Smooth muscle cell (in vitro differentiated cells): ENCODE data around the gene HYLS1. TPM values are rescaled to one million over a fixed set of nuclear protein-coding genes. Genes with fewer than 3 reads are reported as not detected.

Experiments used
- DNase-seq: peaks from one replicate; lab custom pipeline; 2025; ENCODE audit not compliant: unreplicated experiment; lab: John Stamatoyannopoulos, UW
- H2AFZ ChIP-seq: fragments of 200-600 bp; sonication (generic); 2 replicates; pipeline ENCODE4 v1.6.0; 2016; ENCODE audit warnings: antibody characterized with exemption, low read depth, mild to moderate bottlenecking
- H3F3A ChIP-seq: fragments of 200-600 bp; sonication (generic); 2 replicates; pipeline ENCODE4 v1.6.0; 2017; ENCODE audit warnings: antibody characterized with exemption, low read depth
- H3K27ac ChIP-seq: fragments of 200-600 bp; sonication (generic); 2 replicates; pipeline ENCODE4 v1.5.1; 2016; ENCODE audit warnings: low read depth, mild to moderate bottlenecking
- H3K27me3 ChIP-seq: fragments of 200-600 bp; sonication (generic); 2 replicates; pipeline ENCODE4 v1.6.1; 2016; ENCODE audit warnings: low read depth, mild to moderate bottlenecking
- H3K36me3 ChIP-seq: fragments of 200-600 bp; sonication (generic); 2 replicates; pipeline ENCODE4 v1.5.1; 2016; ENCODE audit warnings: low read depth
- H3K4me1 ChIP-seq: fragments of 200-600 bp; sonication (generic); 2 replicates; pipeline ENCODE4 v1.5.1; 2016; ENCODE audit warnings: low read depth
- H3K4me2 ChIP-seq: fragments of 200-600 bp; sonication (generic); 2 replicates; pipeline ENCODE4 v1.6.0; 2016; ENCODE audit warnings: mild to moderate bottlenecking
- H3K4me3 ChIP-seq: fragments of 200-600 bp; sonication (generic); 2 replicates; pipeline ENCODE4 v1.5.1; 2016; ENCODE audit warnings: mild to moderate bottlenecking
- H3K79me2 ChIP-seq: fragments of 200-600 bp; sonication (generic); 2 replicates; pipeline ENCODE4 v1.6.0; 2016; ENCODE audit warnings: low read depth, mild to moderate bottlenecking
- H3K9ac ChIP-seq: fragments of 200-600 bp; sonication (generic); 2 replicates; pipeline ENCODE4 v1.6.0; 2016; ENCODE audit warnings: low read depth
- H3K9me3 ChIP-seq: fragments of 200-600 bp; sonication (generic); replicated peaks from 2 replicates; pipeline ENCODE4 v1.5.1; 2016; ENCODE audit warnings: low read depth
- H4K20me1 ChIP-seq: fragments of 200-600 bp; sonication (generic); 2 replicates; pipeline ENCODE4 v1.6.0; 2016; ENCODE audit warnings: low read depth
- WGBS: methylation state at CpG from one replicate; pipeline ENCODE4 v1.1.7; 2016; ENCODE audit warnings: low lambda C conversion rate; 5-methylcytosine and 5-hydroxymethylcytosine counted together
- polyA plus RNA-seq: library from polyadenylated mRNA; unstranded; fragments of >200 nt; fragmentation: Nextera tagmentation; extraction: Ambion mirVana; gene quantifications from 2 replicates; pipeline ENCODE4 v1.2.1, GENCODE V29; 2016
- total RNA-seq: library from RNA; depleted of rRNA; stranded (reverse); fragments of >200 nt; gene quantifications from 2 replicates; pipeline ENCODE4 v1.2.3, GENCODE V29; 2014
- TF ChIP-seq, protein P1 (sequence below): fragments of 200-600 bp; sonication (generic); IDR thresholded peaks from 2 replicates; pipeline ENCODE4 v1.5.1; 2017; ENCODE audit warnings: borderline replicate concordance, mild to moderate bottlenecking, antibody characterized with exemption; ENCODE audit not compliant: insufficient read depth, poor library complexity, severe bottlenecking

The HYLS1 gene
- total and polyA plus RNA-seq, 2 experiments from 2014 or later, result 4.1 to 6.4 TPM

GRCh38 chr11:125929445-125930075 lies 42.1 kb downstream of the HYLS1 start:
- 94% methylated on average over 9 of the region's 9 CpGs for WGBS
- H3K4me1 ChIP-seq, result no peaks in the 10 kb centered on the region

GRCh38 chr11:125930076-125930450 lies 42.6 kb downstream of the HYLS1 start:
- Histone ChIP-seq H3K27ac (no peak overlapping the region), H3K9ac (no peak overlapping the region), H3K4me3 (no peak overlapping the region), H3K4me1 (no peaks in the 10 kb centered on the region), H3K4me2 (no peak overlapping the region), H4K20me1 (no peaks in the 10 kb centered on the region), H3K9me3 (no peaks in the 10 kb centered on the region), H3K79me2 (no peaks in the 10 kb centered on the region), H3F3A (no peaks in the 10 kb centered on the region), H3K36me3 (no peaks in the 10 kb centered on the region), H3K27me3 (no peaks in the 10 kb centered on the region), H2AFZ (no peak overlapping the region)
- TF ChIP-seq, protein P1, sequence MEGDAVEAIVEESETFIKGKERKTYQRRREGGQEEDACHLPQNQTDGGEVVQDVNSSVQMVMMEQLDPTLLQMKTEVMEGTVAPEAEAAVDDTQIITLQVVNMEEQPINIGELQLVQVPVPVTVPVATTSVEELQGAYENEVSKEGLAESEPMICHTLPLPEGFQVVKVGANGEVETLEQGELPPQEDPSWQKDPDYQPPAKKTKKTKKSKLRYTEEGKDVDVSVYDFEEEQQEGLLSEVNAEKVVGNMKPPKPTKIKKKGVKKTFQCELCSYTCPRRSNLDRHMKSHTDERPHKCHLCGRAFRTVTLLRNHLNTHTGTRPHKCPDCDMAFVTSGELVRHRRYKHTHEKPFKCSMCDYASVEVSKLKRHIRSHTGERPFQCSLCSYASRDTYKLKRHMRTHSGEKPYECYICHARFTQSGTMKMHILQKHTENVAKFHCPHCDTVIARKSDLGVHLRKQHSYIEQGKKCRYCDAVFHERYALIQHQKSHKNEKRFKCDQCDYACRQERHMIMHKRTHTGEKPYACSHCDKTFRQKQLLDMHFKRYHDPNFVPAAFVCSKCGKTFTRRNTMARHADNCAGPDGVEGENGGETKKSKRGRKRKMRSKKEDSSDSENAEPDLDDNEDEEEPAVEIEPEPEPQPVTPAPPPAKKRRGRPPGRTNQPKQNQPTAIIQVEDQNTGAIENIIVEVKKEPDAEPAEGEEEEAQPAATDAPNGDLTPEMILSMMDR, result no peak
- DNase-seq, result no peak
- WGBS, result 92% methylated on average over 11 of the region's 11 CpGs

More at GRCh38 chr11:125929445-125930075, 42.1 kb downstream of the HYLS1 start:
- H3K4me3 ChIP-seq, result no peak overlapping the region
- H3K27ac ChIP-seq, result no peak overlapping the region
- no peaks in the 10 kb centered on the region for H3K27me3 ChIP-seq
- DNase-seq, result no peak
- H3F3A ChIP-seq, result no peaks in the 10 kb centered on the region
- no peak overlapping the region for H3K9ac ChIP-seq
- H3K79me2 ChIP-seq, result no peaks in the 10 kb centered on the region
- H3K9me3 ChIP-seq, result no peaks in the 10 kb centered on the region
- H4K20me1 ChIP-seq, result no peaks in the 10 kb centered on the region
- TF ChIP-seq, protein P1, result no peak
- no peak overlapping the region for H2AFZ ChIP-seq
- H3K36me3 ChIP-seq, result no peaks in the 10 kb centered on the region
- no peak overlapping the region for H3K4me2 ChIP-seq

DNA sequence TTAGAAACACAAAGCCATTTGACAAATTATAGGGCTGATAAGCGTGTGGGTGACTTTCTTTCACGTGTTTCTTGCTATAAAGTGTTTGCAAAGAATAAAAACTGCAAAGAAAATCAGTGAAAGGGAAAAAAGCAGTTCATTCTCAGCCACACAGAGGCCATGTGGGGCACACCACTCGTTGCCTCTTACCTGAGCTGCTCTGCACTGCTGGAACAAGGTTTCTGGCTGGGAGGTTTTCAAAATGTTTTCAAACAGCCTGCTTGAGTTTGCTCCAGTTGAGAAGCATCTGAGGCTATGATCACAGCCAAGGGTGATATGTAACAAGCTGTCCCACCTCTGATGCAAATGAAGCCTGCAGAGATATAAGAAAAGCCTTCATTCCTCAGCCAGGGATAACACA lies 43.6 kb downstream of the HYLS1 start:
- Histone ChIP-seq H3K27ac (no peak overlapping the region), H3K9me3 (no peaks in the 10 kb centered on the region), H3K36me3 (no peaks in the 10 kb centered on the region), H3K4me3 (no peak overlapping the region), H4K20me1 (no peaks in the 10 kb centered on the region), H3K4me2 (no peak overlapping the region), H3K79me2 (no peaks in the 10 kb centered on the region), H3K27me3 (no peaks in the 10 kb centered on the region), H2AFZ (no peak overlapping the region), H3K9ac (no peak overlapping the region), H3K4me1 (no peaks in the 10 kb centered on the region), H3F3A (no peaks in the 10 kb centered on the region)
- no peak for DNase-seq
- WGBS, result 72% methylated on average over 3 of the region's 3 CpGs
- TF ChIP-seq, protein P1, result no peak

DNA sequence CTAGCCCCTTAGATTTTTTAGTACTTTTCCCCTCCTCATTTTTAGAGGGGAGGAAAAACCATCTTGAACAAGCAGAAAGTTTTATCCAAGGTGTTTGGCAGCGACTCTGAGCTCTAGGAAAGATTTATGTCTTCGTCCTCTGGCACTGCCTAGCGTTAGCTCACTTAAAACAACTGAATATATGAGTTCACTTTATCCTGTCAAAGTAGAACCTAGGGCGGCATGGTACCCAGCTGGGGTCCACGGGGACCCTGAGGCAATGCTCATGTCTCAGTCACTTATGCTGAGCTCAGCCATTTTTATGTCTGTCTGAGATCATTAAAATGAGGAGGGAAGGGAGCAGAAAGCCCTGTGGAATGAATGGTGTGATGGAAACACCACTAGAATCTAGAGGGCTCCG lies 44.2 kb downstream of the HYLS1 start:
- Histone ChIP-seq H3K9me3 (no peaks in the 10 kb centered on the region), H3K36me3 (no peaks in the 10 kb centered on the region), H3K9ac (no peak overlapping the region), H2AFZ (no peak overlapping the region), H3K4me1 (no peaks in the 10 kb centered on the region), H3K27ac (no peak overlapping the region), H3K27me3 (no peaks in the 10 kb centered on the region), H3K4me2 (no peak overlapping the region), H3K79me2 (no peaks in the 10 kb centered on the region), H3F3A (no peaks in the 10 kb centered on the region), H3K4me3 (no peak overlapping the region), H4K20me1 (no peaks in the 10 kb centered on the region)
- TF ChIP-seq, protein P1, result no peak
- no peak for DNase-seq
- WGBS, result 89% methylated on average over 6 of the region's 6 CpGs
